Astrocyte (in vitro differentiated cells and primary cell): ENCODE measurements around the gene CELA2B. TPM values are rescaled to one million over a fixed set of nuclear protein-coding genes. Genes with fewer than 3 reads are reported as not detected.

Source experiments
- DNase-seq: peaks from one replicate; pipeline ENCODE4 v3.0.0-alpha.2; 2010; ENCODE audit warnings: low read depth
- FAIRE-seq: peaks from 2 replicates; lab custom pipeline; 2011; peaks lifted over from hg19 to GRCh38; lab: Jason Lieb, UNC
- H2AFZ ChIP-seq: 2 replicates; pipeline ENCODE4 v1.6.0; 2012; ENCODE audit warnings: low read depth, low read length, inconsistent platforms
- H3K27ac ChIP-seq: 2 replicates; pipeline ENCODE4 v1.5.1; 2011; ENCODE audit warnings: low read depth, low read length, inconsistent platforms
- H3K27me3 ChIP-seq: 2 replicates; pipeline ENCODE4 v1.6.0; 2011; ENCODE audit warnings: low read length, inconsistent platforms; ENCODE audit not compliant: insufficient read depth
- H3K36me3 ChIP-seq: 2 replicates; pipeline ENCODE4 v1.5.1; 2011; ENCODE audit warnings: low read length, inconsistent platforms; ENCODE audit not compliant: insufficient read depth
- H3K4me1 ChIP-seq: 2 replicates; pipeline ENCODE4 v1.5.1; 2011; ENCODE audit warnings: low read length, inconsistent platforms; ENCODE audit not compliant: insufficient read depth
- H3K4me2 ChIP-seq: 2 replicates; pipeline ENCODE4 v1.6.0; 2012; ENCODE audit warnings: low read length, inconsistent platforms
- H3K4me3 ChIP-seq: 2 replicates; pipeline ENCODE4 v1.5.1; 2011; ENCODE audit warnings: low read depth, mild to moderate bottlenecking, low read length, inconsistent platforms; ENCODE audit not compliant: insufficient read depth
- H3K79me2 ChIP-seq: 2 replicates; pipeline ENCODE4 v1.6.0; 2012; ENCODE audit warnings: mild to moderate bottlenecking, low read length, inconsistent platforms; ENCODE audit not compliant: insufficient read depth
- H3K9ac ChIP-seq: 2 replicates; pipeline ENCODE4 v1.6.0; 2012; ENCODE audit warnings: mild to moderate bottlenecking, low read length, inconsistent platforms
- H3K9me3 ChIP-seq: 2 replicates; pipeline ENCODE4 v1.5.1; 2012; ENCODE audit warnings: low read depth, mild to moderate bottlenecking, low read length, inconsistent platforms; ENCODE audit not compliant: insufficient read depth
- H4K20me1 ChIP-seq: 2 replicates; pipeline ENCODE4 v1.6.0; 2012; ENCODE audit warnings: low read length, inconsistent platforms; ENCODE audit not compliant: insufficient read depth
- H3K27ac Mint-ChIP-seq: one replicate; pipeline ENCODE4 v1.8.0; 2021; ENCODE audit warnings: mild to moderate bottlenecking, mixed read lengths; ENCODE audit not compliant: unreplicated experiment
- H3K27me3 Mint-ChIP-seq: one replicate; pipeline ENCODE4 v1.8.0; 2021; ENCODE audit warnings: low read depth, mixed read lengths; ENCODE audit not compliant: unreplicated experiment
- H3K36me3 Mint-ChIP-seq: one replicate; pipeline ENCODE4 v1.8.0; 2021; ENCODE audit warnings: low read depth, mixed read lengths; ENCODE audit not compliant: unreplicated experiment
- H3K4me1 Mint-ChIP-seq: one replicate; pipeline ENCODE4 v1.8.0; 2021; ENCODE audit warnings: low read depth, mixed read lengths; ENCODE audit not compliant: unreplicated experiment
- H3K4me3 Mint-ChIP-seq: one replicate; pipeline ENCODE4 v1.8.0; 2021; ENCODE audit warnings: mild to moderate bottlenecking, moderate library complexity, mixed read lengths; ENCODE audit not compliant: unreplicated experiment
- H3K9me3 Mint-ChIP-seq: one replicate; pipeline ENCODE4 v1.8.0; 2021; ENCODE audit warnings: mild to moderate bottlenecking, mixed read lengths; ENCODE audit not compliant: unreplicated experiment
- EZH2 ChIP-seq: IDR thresholded peaks from 2 replicates; pipeline ENCODE4 v1.6.1; 2012; ENCODE audit warnings: mild to moderate bottlenecking, low read length, inconsistent platforms; ENCODE audit not compliant: insufficient read depth
- total RNA-seq: library from RNA; stranded (reverse); gene quantifications from 2 replicates; pipeline ENCODE4 v1.2.1, GENCODE V29; 2021
- TF ChIP-seq, protein P1 (sequence below): IDR thresholded peaks from 2 replicates; pipeline ENCODE4 v1.5.1; 2011; ENCODE audit warnings: low read depth, mild to moderate bottlenecking, inconsistent platforms, low read length, moderate library complexity; ENCODE audit not compliant: insufficient read depth

CELA2B gene
- total RNA-seq, 1 donor from 2014 or later: not detected

DNA sequence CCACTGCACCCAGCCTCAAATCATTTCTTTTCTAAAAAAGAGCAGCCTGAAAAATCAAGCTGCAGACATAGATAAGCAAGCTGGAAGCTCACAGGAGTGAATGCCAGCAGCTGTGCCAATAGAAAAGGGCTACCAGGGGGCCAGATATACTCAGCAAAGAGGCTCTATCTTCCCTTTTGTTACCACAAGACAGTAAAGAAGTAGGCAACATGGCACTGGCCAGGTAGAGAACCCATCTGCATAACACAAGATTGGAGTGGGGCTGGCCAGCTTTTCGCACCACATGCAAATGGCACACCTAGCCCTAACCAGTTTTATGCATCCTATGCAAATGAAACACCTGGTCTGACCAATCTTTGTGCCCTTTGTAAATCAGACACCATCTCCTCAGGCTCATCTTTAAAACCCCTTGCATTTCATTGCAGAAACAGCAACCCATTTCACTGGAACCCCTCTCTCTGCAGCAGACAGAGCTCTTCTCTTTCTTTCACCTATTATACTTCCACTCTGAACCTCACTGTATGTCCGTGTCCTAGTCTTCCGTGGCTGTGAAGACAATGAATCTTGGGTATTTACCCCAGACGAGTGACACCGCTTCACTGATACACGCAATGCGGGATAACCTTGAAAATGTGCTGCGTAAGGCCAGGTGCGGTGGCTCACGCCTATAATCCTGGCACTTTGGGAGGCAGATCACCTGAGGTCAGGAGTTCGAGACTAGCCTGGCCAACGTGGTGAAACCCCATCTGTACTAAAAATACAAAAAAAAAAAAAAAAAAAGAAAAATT is 33.0 kb downstream of the CELA2B start:
- Histone ChIP-seq H3K4me2 (no peak overlapping the region), H3K9ac (no peak overlapping the region), H2AFZ (no peak overlapping the region), H3K27me3 (no peaks in the 10 kb centered on the region), H3K36me3 (no peaks in the 10 kb centered on the region), H3K79me2 (no peaks in the 10 kb centered on the region), H3K4me1 (no peaks in the 10 kb centered on the region), H3K4me3 (no peak overlapping the region), H3K9me3 (no peaks in the 10 kb centered on the region), H4K20me1 (no peaks in the 10 kb centered on the region), H3K27ac (no peak overlapping the region)
- Mint-ChIP-seq H3K4me3 (no peak overlapping the region), H3K27ac (no peak overlapping the region), H3K9me3 (no peaks in the 10 kb centered on the region), H3K36me3 (peaks cover 14% of the 10 kb centered on the region), H3K4me1 (no peaks in the 10 kb centered on the region), H3K27me3 (no peaks in the 10 kb centered on the region)
- no peak for FAIRE-seq
- TF ChIP-seq, protein P1, sequence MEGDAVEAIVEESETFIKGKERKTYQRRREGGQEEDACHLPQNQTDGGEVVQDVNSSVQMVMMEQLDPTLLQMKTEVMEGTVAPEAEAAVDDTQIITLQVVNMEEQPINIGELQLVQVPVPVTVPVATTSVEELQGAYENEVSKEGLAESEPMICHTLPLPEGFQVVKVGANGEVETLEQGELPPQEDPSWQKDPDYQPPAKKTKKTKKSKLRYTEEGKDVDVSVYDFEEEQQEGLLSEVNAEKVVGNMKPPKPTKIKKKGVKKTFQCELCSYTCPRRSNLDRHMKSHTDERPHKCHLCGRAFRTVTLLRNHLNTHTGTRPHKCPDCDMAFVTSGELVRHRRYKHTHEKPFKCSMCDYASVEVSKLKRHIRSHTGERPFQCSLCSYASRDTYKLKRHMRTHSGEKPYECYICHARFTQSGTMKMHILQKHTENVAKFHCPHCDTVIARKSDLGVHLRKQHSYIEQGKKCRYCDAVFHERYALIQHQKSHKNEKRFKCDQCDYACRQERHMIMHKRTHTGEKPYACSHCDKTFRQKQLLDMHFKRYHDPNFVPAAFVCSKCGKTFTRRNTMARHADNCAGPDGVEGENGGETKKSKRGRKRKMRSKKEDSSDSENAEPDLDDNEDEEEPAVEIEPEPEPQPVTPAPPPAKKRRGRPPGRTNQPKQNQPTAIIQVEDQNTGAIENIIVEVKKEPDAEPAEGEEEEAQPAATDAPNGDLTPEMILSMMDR: no peak
- no peak for TF ChIP-seq EZH2
- DNase-seq: no peak

DNA sequence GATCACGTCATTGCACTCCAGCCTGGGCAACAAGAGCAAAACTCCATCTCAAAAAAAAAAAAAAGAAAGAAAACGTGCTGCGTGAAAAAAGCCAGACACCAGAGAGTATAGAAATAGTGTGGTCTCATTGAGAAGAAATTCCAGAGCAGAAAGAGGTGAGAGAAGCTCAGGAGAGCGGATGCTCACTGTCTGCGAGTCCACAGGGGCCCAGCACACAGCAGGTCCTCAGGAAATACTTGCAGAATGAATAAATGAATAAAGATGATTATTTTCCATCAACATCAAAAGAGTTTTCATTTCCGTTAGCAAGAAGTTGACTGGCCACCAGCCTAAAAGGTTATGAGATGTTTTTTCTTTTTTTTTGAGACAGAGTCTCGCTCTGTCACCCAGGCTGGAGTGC is 33.7 kb downstream of the CELA2B start:
- no peaks in the 10 kb centered on the region for H3K27me3 Mint-ChIP-seq
- H3K36me3 ChIP-seq: no peaks in the 10 kb centered on the region
- no peaks in the 10 kb centered on the region for H3K27me3 ChIP-seq
- H3K36me3 Mint-ChIP-seq: peaks cover 14% of the 10 kb centered on the region
- no peak overlapping the region for H3K4me3 ChIP-seq
- H2AFZ ChIP-seq: no peak overlapping the region
- no peaks in the 10 kb centered on the region for H3K9me3 ChIP-seq
- TF ChIP-seq, protein P1: no peak
- TF ChIP-seq EZH2: no peak
- H3K27ac Mint-ChIP-seq: no peak overlapping the region
- peak overlapping the region; percentile 22 for H3K4me2 ChIP-seq
- no peak overlapping the region for H3K9ac ChIP-seq
- H3K4me1 ChIP-seq: no peaks in the 10 kb centered on the region
- no peak overlapping the region for H3K4me3 Mint-ChIP-seq
- no peaks in the 10 kb centered on the region for H3K9me3 Mint-ChIP-seq
- FAIRE-seq: no peak
- no peaks in the 10 kb centered on the region for H3K79me2 ChIP-seq
- DNase-seq: no peak
- no peak overlapping the region for H3K27ac ChIP-seq
- H4K20me1 ChIP-seq: no peaks in the 10 kb centered on the region
- H3K4me1 Mint-ChIP-seq: no peaks in the 10 kb centered on the region
